ENCODE results near the gene MORC3.
"Not testable (repeated sequence)": the region's sequence is repeated elsewhere in the genome, so short reads cannot be mapped to it uniquely, and the experiment has no call there.

MORC3 gene

GRCh38 chr21:36386031-36386642 is 66.1 kb downstream of the MORC3 start:
- DNase-seq = no peak

- peak; percentile 43 for DNase-seq
Observed at GRCh38 chr21:36388096-36388495, 68.1 kb downstream of the MORC3 start.

GRCh38 chr21:36388835-36389234 is 68.8 kb downstream of the MORC3 start:
- DNase-seq = peak; percentile 60

GRCh38 chr21:36391649-36392048 is 71.7 kb downstream of the MORC3 start:
- DNase-seq = not testable (repeated sequence)

GRCh38 chr21:36395353-36396111 is 75.5 kb downstream of the MORC3 start:
- no peak for DNase-seq

GRCh38 chr21:36396325-36396724 is 76.3 kb downstream of the MORC3 start:
- DNase-seq = no peak

- no peak for DNase-seq
Observed at GRCh38 chr21:36396971-36397370, 77.0 kb downstream of the MORC3 start.

- DNase-seq = no peak
Observed at GRCh38 chr21:36397606-36398005, 77.6 kb downstream of the MORC3 start.

- not testable (repeated sequence) for DNase-seq
Observed at GRCh38 chr21:36399736-36400135, 79.7 kb downstream of the MORC3 start.

GRCh38 chr21:36400719-36401118 is 80.7 kb downstream of the MORC3 start:
- no peak for DNase-seq

GRCh38 chr21:36402339-36402738 is 82.3 kb downstream of the MORC3 start:
- no peak for DNase-seq

- DNase-seq = no peak
Observed at GRCh38 chr21:36403713-36404112, 83.7 kb downstream of the MORC3 start.

GRCh38 chr21:36408568-36408967 is 88.6 kb downstream of the MORC3 start:
- no peak for DNase-seq

GRCh38 chr21:36411301-36411700 is 91.3 kb downstream of the MORC3 start:
- no peak for DNase-seq

GRCh38 chr21:36412916-36413315 is 92.9 kb downstream of the MORC3 start:
- DNase-seq = no peak

GRCh38 chr21:36415375-36415774 is 95.4 kb downstream of the MORC3 start:
- DNase-seq = no peak

GRCh38 chr21:36419241-36419640 is 99.2 kb downstream of the MORC3 start:
- DNase-seq = no peak

- no peak for DNase-seq
Observed at GRCh38 chr21:36419996-36420395, 100.0 kb downstream of the MORC3 start.

- no peak for DNase-seq
Observed at GRCh38 chr21:36420571-36421339, 100.8 kb downstream of the MORC3 start.

GRCh38 chr21:36422279-36423098 is 102.5 kb downstream of the MORC3 start:
- DNase-seq = no peak

- DNase-seq = no peak
Observed at GRCh38 chr21:36423771-36424433, 103.9 kb downstream of the MORC3 start.

- DNase-seq = no peak
Observed at GRCh38 chr21:36424592-36424991, 104.6 kb downstream of the MORC3 start.

All from NCI-H2171 (cell line).